Stimulated activated CD4-positive, alpha-beta T cell treated with anti-CD3 and anti-CD28 coated beads, Interleukin-15, amount 100 ng/mL, for 48 hours (primary cell): Measurements from ENCODE around the gene AMY2B.
"Not testable (repeated sequence)": the region's sequence is repeated elsewhere in the genome, so short reads cannot be mapped to it uniquely, and the experiment has no call there.

ENCODE experiments used
- DNase-seq, 2 donors: peaks; one replicate each; pipeline ENCODE4 v3.0.0-alpha.2; 2020; ENCODE audit warnings: low read depth in 2 of 2

AMY2B gene

GRCh38 chr1:103616994-103617477 lies 45.6 kb downstream of the AMY2B start, which contains the start of gene AMY2A:
AMY2A (plus strand) TSS chr1:103617427; CDS start chr1:103617441, 14 bp downstream.
- DNase-seq, result not testable (repeated sequence)

- DNase-seq, result not testable (repeated sequence)
These were observed 56.0 kb downstream of the AMY2B start for GRCh38 chr1:103627436-103627835.
